Chondrocyte (in vitro differentiated cells): Measurements from ENCODE around the gene GSE1. TPM values are rescaled to one million over a fixed set of nuclear protein-coding genes. Genes with fewer than 3 reads are reported as not detected.

Experiments
- DNase-seq: peaks from one replicate; pipeline ENCODE4 v3.0.0; 2021; ENCODE audit warnings: mixed read lengths, low spot score
- H3K27ac Mint-ChIP-seq: one replicate; pipeline ENCODE4 v1.8.0; 2021; ENCODE audit warnings: mild to moderate bottlenecking, moderate library complexity, mixed read lengths; ENCODE audit not compliant: unreplicated experiment
- H3K27me3 Mint-ChIP-seq: 2 replicates; pipeline ENCODE4 v1.8.0; 2021; ENCODE audit warnings: low read depth, mixed read lengths
- H3K36me3 Mint-ChIP-seq: 2 replicates; pipeline ENCODE4 v1.8.0; 2021; ENCODE audit warnings: low read depth, mixed read lengths
- H3K4me1 Mint-ChIP-seq: 2 replicates; pipeline ENCODE4 v1.8.0; 2021; ENCODE audit warnings: low read depth, mild to moderate bottlenecking, mixed read lengths
- H3K4me3 Mint-ChIP-seq: one replicate; pipeline ENCODE4 v1.8.0; 2021; ENCODE audit warnings: mild to moderate bottlenecking, moderate library complexity, mixed read lengths; ENCODE audit not compliant: unreplicated experiment
- H3K9me3 Mint-ChIP-seq: 2 replicates; pipeline ENCODE4 v1.8.0; 2021; ENCODE audit warnings: low read depth, mixed read lengths
- CTCF ChIP-seq: fragments of 200-600 bp; sonication (generic); IDR thresholded peaks from 2 replicates; pipeline ENCODE4 v1.5.0; 2021; ENCODE audit warnings: antibody characterized with exemption, mild to moderate bottlenecking, moderate library complexity
- total RNA-seq: library from RNA; stranded (reverse); gene quantifications from 3 replicates; pipeline ENCODE4 v1.2.1, GENCODE V29; 2021

GSE1 gene
- total RNA-seq, 1 donor from 2014 or later, result 22.6 TPM

GRCh38 chr16:85652431-85653221, 39.5 kb downstream of the GSE1 start:
- no peak for DNase-seq
- Mint-ChIP-seq H3K4me1 (peaks cover 11% of the 10 kb centered on the region), H3K27me3 (no peaks in the 10 kb centered on the region), H3K36me3 (peaks cover 4% of the 10 kb centered on the region), H3K27ac (peak overlapping the region; percentile 3), H3K9me3 (no peaks in the 10 kb centered on the region), H3K4me3 (no peak overlapping the region)
- no peak for TF ChIP-seq CTCF

- Mint-ChIP-seq H3K27me3 (no peaks in the 10 kb centered on the region), H3K4me1 (peaks cover 11% of the 10 kb centered on the region), H3K4me3 (no peak overlapping the region), H3K9me3 (no peaks in the 10 kb centered on the region), H3K27ac (no peak overlapping the region), H3K36me3 (peaks cover 4% of the 10 kb centered on the region)
- TF ChIP-seq CTCF, result no peak
- DNase-seq, result no peak
Measured at GRCh38 chr16:85653290-85653891, 40.3 kb downstream of the GSE1 start.

GRCh38 chr16:85654251-85655095, 41.4 kb downstream of the GSE1 start:
- DNase-seq, result no peak
- H3K27me3 Mint-ChIP-seq, result no peaks in the 10 kb centered on the region
- H3K9me3 Mint-ChIP-seq, result no peaks in the 10 kb centered on the region
- TF ChIP-seq CTCF, result no peak
- no peak overlapping the region for H3K4me3 Mint-ChIP-seq
- H3K27ac Mint-ChIP-seq, result no peak overlapping the region
- peaks cover 4% of the 10 kb centered on the region for H3K36me3 Mint-ChIP-seq
- peaks cover 11% of the 10 kb centered on the region for H3K4me1 Mint-ChIP-seq

- Mint-ChIP-seq H3K27me3 (no peaks in the 10 kb centered on the region), H3K27ac (no peak overlapping the region), H3K4me3 (no peak overlapping the region), H3K4me1 (peaks cover 11% of the 10 kb centered on the region), H3K9me3 (no peaks in the 10 kb centered on the region), H3K36me3 (peaks cover 4% of the 10 kb centered on the region)
- no peak for DNase-seq
- no peak for TF ChIP-seq CTCF
Measured at GRCh38 chr16:85655216-85656129, 42.4 kb downstream of the GSE1 start.
